HepG2 (cell line): ENCODE data around the gene COPS6. TPM values are rescaled to one million over a fixed set of nuclear protein-coding genes. Genes with fewer than 3 reads are reported as not detected.

Source experiments
- ATF1 ChIP-seq: IDR thresholded peaks from 2 replicates; pipeline ENCODE4 v1.6.1; 2016; ENCODE audit warnings: mild to moderate bottlenecking, control low read depth
- BCL6 ChIP-seq: IDR thresholded peaks from 2 replicates; pipeline ENCODE4 v1.6.1; 2016; ENCODE audit warnings: missing genetic modification reagents, missing compliant biosample characterization
- FOXM1 ChIP-seq: sonication (generic); formaldehyde crosslinking; IDR thresholded peaks from 2 replicates; pipeline ENCODE4 v1.5.0; 2020; ENCODE audit warnings: missing genetic modification reagents
- GFI1 ChIP-seq: sonication (generic); formaldehyde crosslinking; IDR thresholded peaks from 2 replicates; pipeline ENCODE4 v1.5.0; 2020; ENCODE audit warnings: missing genetic modification reagents, mild to moderate bottlenecking, borderline replicate concordance
- JDP2 ChIP-seq: sonication (generic); formaldehyde crosslinking; IDR thresholded peaks from 2 replicates; pipeline ENCODE4 v1.8.1; 2022; ENCODE audit warnings: missing genetic modification reagents, borderline replicate concordance
- MIER2 ChIP-seq: IDR thresholded peaks from 2 replicates; pipeline ENCODE4 v1.6.1; 2016; ENCODE audit warnings: missing biosample characterization, missing genetic modification reagents
- RNF2 ChIP-seq: fragments of 450-650 bp; conservative IDR thresholded peaks from 2 replicates; pipeline ENCODE4 v1.6.1; 2016; ENCODE audit warnings: low read depth
- SNRNP70 ChIP-seq: fragments of 200-400 bp; formaldehyde crosslinking; IDR thresholded peaks from 2 replicates; pipeline ENCODE4 v1.6.1; 2017; ENCODE audit warnings: mild to moderate bottlenecking, low read depth, low read length, moderate library complexity
- SRSF1 ChIP-seq: fragments of 200-400 bp; formaldehyde crosslinking; optimal IDR thresholded peaks from 2 replicates; pipeline ENCODE3; 2017; ENCODE audit warnings: mild to moderate bottlenecking, low read depth, low read length, moderate library complexity
- STAT5B ChIP-seq: sonication (generic); formaldehyde crosslinking; IDR thresholded peaks from 2 replicates; pipeline ENCODE4 v1.4.0; 2020; ENCODE audit warnings: missing genetic modification reagents
- TAF1 ChIP-seq: sonication (generic); formaldehyde crosslinking; IDR thresholded peaks from 2 replicates; pipeline ENCODE4 v1.4.0; 2020; ENCODE audit warnings: missing genetic modification reagents
- ZNF264 ChIP-seq: sonication (generic); formaldehyde crosslinking; IDR thresholded peaks from 2 replicates; pipeline ENCODE4 v1.4.0; 2020; ENCODE audit warnings: missing genetic modification reagents
- ZNF282 ChIP-seq: fragments of 450-650 bp; IDR thresholded peaks from 2 replicates; pipeline ENCODE4 v1.6.1; 2018; ENCODE audit not compliant: partially characterized antibody
- ZNF350 ChIP-seq: sonication (generic); formaldehyde crosslinking; IDR thresholded peaks from 2 replicates; pipeline ENCODE4 v1.4.0; 2020; ENCODE audit warnings: mild to moderate bottlenecking, low read depth, missing genetic modification reagents, borderline replicate concordance
- ZNF562 ChIP-seq: sonication (generic); formaldehyde crosslinking; IDR thresholded peaks from 2 replicates; pipeline ENCODE4 v1.8.0; 2022; ENCODE audit warnings: missing genetic modification reagents, borderline replicate concordance
- ZNF766 ChIP-seq: sonication (generic); formaldehyde crosslinking; IDR thresholded peaks from 2 replicates; pipeline ENCODE4 v1.5.0; 2020; ENCODE audit warnings: missing genetic modification reagents, borderline replicate concordance
- ZNF839 ChIP-seq: sonication (generic); formaldehyde crosslinking; IDR thresholded peaks from 2 replicates; pipeline ENCODE4 v1.4.0; 2020; ENCODE audit warnings: missing genetic modification reagents, mild to moderate bottlenecking, borderline replicate concordance
- ZNF891 ChIP-seq: sonication (generic); formaldehyde crosslinking; IDR thresholded peaks from 2 replicates; pipeline ENCODE4 v1.5.0; 2020; ENCODE audit warnings: mild to moderate bottlenecking, missing genetic modification reagents
- polyA plus RNA-seq, 8 experiments: library from polyadenylated mRNA; depleted of rRNA in 3 of 8; stranded (reverse) in 7 of 8; unstranded in 1 of 8; fragments of >200 nt; fragmentation: Illumina TruSeq in 4 of 8; extraction: Trizol in 4 of 8; gene quantifications; 2 replicates each; pipeline versions ENCODE4 v1.2.1 to v1.2.3, GENCODE V29; 2011 to 2016; ENCODE audit warnings: low read depth in 4 of 8, missing spikeins in 1 of 8, mixed read lengths in 1 of 8; ENCODE audit not compliant: insufficient read depth in 1 of 8
- total RNA-seq, 5 experiments: library from RNA; depleted of rRNA; stranded (reverse); fragments of >200 nt; fragmentation: Illumina TruSeq; extraction: Trizol; gene quantifications; 2 replicates each; pipeline ENCODE4 v1.2.3, GENCODE V29; 2016; ENCODE audit warnings: low read depth in 1 of 5
- TF ChIP-seq, protein P1 (sequence below), 2 experiments: fragments of 450-650 bp in 1 of 2; sonication (generic) in 1 of 2; formaldehyde crosslinking; IDR thresholded peaks; 2 replicates each; pipeline versions ENCODE4 v1.5.0 to v1.8.0; 2020 to 2022; ENCODE audit warnings: mild to moderate bottlenecking in 1 of 2, missing genetic modification reagents in 1 of 2
- TF ChIP-seq, protein P2 (sequence below): sonication (generic); IDR thresholded peaks from 2 replicates; pipeline ENCODE4 v1.6.1; 2016; ENCODE audit warnings: low read depth, borderline replicate concordance
- TF ChIP-seq, protein P3 (sequence below): IDR thresholded peaks from 2 replicates; pipeline ENCODE4 v1.6.1; 2012; ENCODE audit warnings: inconsistent platforms
- TF ChIP-seq, protein P4 (sequence below): sonication (generic); formaldehyde crosslinking; IDR thresholded peaks from 2 replicates; pipeline ENCODE4 v1.4.0; 2020; ENCODE audit warnings: missing genetic modification reagents
- TF ChIP-seq, protein P5 (sequence below): sonication (generic); formaldehyde crosslinking; IDR thresholded peaks from 2 replicates; pipeline ENCODE4 v1.4.0; 2020; ENCODE audit warnings: missing genetic modification reagents

Gene COPS6
- total and polyA plus RNA-seq, 2 of the 13 experiments (the other 11 are each of a cell fraction or from before 2014, with no cell fraction given) = 33.4 to 117 TPM

DNA sequence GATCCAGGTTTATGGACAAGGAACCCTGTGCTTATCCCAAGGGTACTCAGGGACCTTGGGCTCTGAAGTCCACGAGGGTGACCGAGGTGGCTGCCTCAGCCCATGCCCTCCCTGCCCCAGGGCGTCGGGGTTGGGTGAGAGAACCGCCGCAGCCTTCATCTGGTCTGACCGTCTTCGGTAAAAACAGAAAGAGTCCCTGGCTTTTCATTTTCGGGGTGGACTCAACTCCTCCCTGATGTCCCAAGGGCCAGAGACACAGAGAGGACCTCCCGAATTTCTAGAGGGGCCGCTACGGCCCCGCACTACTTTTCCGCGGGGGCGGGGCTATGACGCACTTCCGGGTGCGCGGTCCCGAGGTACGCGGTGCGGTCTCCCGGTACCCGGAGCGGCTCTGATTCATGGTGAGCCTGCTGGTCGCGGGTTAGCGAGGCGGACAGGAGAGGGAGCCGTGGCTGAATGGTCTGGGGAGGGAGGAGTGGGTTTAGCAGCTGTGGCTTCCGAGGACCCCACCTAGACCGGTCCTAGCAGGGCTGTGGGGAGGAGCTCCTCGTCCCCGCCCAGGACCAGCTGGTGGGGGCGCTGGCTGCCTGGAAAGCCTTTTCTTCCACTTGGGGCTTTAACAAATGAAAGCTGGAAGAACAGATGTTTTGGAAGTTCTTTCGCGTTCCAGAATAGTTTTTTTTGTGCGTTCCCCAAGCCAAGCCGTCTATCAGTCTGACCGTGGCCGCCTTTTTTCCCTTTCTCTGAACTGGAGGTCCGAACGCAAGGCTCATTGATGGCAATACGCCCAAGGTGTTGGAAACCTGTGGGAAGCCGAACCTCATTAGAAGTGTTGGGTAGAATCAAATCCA lies 39.1 kb upstream of the COPS6 start, which contains the start of gene ZSCAN21 (continued):
- TF ChIP-seq ZNF350 (CRISPR knock-in tag) = peak; percentile 70; the same call in 1 of the 2 replicates
- TF ChIP-seq ZNF766 (CRISPR knock-in tag) = 0 out of 2 replicates have a peak, but pooled peaks have one; percentile 51
- TF ChIP-seq SRSF1 = peak; percentile 74
- no peak for TF ChIP-seq RNF2
- TF ChIP-seq ZNF562 (CRISPR knock-in tag) = no peak
- TF ChIP-seq ZNF891 = no peak; the same call in 1 of the 2 replicates
- TF ChIP-seq, protein P1, sequence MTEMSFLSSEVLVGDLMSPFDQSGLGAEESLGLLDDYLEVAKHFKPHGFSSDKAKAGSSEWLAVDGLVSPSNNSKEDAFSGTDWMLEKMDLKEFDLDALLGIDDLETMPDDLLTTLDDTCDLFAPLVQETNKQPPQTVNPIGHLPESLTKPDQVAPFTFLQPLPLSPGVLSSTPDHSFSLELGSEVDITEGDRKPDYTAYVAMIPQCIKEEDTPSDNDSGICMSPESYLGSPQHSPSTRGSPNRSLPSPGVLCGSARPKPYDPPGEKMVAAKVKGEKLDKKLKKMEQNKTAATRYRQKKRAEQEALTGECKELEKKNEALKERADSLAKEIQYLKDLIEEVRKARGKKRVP (CRISPR knock-in tag; IDR thresholded peaks at IDR 0.05) = no peak
- peak; percentile 96 for TF ChIP-seq ATF1
- no peak; the same call in 1 of the 2 replicates for TF ChIP-seq MIER2
- TF ChIP-seq FOXM1 = no peak
- TF ChIP-seq, protein P2, sequence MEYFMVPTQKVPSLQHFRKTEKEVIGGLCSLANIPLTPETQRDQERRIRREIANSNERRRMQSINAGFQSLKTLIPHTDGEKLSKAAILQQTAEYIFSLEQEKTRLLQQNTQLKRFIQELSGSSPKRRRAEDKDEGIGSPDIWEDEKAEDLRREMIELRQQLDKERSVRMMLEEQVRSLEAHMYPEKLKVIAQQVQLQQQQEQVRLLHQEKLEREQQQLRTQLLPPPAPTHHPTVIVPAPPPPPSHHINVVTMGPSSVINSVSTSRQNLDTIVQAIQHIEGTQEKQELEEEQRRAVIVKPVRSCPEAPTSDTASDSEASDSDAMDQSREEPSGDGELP = peak; percentile 96
- TF ChIP-seq BCL6 (CRISPR knock-in tag) = peak; percentile 39
- no peak for TF ChIP-seq JDP2 (CRISPR knock-in tag)
- TF ChIP-seq TAF1 (CRISPR knock-in tag) = peak; percentile 79
- TF ChIP-seq, protein P3, sequence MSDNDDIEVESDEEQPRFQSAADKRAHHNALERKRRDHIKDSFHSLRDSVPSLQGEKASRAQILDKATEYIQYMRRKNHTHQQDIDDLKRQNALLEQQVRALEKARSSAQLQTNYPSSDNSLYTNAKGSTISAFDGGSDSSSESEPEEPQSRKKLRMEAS = peak; percentile 78
- no peak for TF ChIP-seq ZNF282
- TF ChIP-seq, protein P4, sequence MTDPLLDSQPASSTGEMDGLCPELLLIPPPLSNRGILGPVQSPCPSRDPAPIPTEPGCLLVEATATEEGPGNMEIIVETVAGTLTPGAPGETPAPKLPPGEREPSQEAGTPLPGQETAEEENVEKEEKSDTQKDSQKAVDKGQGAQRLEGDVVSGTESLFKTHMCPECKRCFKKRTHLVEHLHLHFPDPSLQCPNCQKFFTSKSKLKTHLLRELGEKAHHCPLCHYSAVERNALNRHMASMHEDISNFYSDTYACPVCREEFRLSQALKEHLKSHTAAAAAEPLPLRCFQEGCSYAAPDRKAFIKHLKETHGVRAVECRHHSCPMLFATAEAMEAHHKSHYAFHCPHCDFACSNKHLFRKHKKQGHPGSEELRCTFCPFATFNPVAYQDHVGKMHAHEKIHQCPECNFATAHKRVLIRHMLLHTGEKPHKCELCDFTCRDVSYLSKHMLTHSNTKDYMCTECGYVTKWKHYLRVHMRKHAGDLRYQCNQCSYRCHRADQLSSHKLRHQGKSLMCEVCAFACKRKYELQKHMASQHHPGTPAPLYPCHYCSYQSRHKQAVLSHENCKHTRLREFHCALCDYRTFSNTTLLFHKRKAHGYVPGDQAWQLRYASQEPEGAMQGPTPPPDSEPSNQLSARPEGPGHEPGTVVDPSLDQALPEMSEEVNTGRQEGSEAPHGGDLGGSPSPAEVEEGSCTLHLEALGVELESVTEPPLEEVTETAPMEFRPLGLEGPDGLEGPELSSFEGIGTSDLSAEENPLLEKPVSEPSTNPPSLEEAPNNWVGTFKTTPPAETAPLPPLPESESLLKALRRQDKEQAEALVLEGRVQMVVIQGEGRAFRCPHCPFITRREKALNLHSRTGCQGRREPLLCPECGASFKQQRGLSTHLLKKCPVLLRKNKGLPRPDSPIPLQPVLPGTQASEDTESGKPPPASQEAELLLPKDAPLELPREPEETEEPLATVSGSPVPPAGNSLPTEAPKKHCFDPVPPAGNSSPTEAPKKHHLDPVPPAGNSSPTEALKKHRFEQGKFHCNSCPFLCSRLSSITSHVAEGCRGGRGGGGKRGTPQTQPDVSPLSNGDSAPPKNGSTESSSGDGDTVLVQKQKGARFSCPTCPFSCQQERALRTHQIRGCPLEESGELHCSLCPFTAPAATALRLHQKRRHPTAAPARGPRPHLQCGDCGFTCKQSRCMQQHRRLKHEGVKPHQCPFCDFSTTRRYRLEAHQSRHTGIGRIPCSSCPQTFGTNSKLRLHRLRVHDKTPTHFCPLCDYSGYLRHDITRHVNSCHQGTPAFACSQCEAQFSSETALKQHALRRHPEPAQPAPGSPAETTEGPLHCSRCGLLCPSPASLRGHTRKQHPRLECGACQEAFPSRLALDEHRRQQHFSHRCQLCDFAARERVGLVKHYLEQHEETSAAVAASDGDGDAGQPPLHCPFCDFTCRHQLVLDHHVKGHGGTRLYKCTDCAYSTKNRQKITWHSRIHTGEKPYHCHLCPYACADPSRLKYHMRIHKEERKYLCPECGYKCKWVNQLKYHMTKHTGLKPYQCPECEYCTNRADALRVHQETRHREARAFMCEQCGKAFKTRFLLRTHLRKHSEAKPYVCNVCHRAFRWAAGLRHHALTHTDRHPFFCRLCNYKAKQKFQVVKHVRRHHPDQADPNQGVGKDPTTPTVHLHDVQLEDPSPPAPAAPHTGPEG = peak; percentile 37
- TF ChIP-seq, protein P5, sequence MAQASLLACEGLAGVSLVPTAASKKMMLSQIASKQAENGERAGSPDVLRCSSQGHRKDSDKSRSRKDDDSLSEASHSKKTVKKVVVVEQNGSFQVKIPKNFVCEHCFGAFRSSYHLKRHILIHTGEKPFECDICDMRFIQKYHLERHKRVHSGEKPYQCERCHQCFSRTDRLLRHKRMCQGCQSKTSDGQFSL (CRISPR knock-in tag) = peak; percentile 56; the same call in 1 of the 2 replicates
- no peak for TF ChIP-seq ZNF264
- TF ChIP-seq SNRNP70 = no peak
- no peak for TF ChIP-seq GFI1 (CRISPR knock-in tag)
- TF ChIP-seq ZNF839 (CRISPR knock-in tag) = no peak
- no peak for TF ChIP-seq STAT5B (CRISPR knock-in tag)
